HS-27A (cell line): ENCODE measurements around the gene NELL1.

Source experiments
- DNase-seq: peaks from one replicate; pipeline ENCODE4 v3.0.0-alpha.2; 2012; ENCODE audit warnings: low read depth, missing footprints

The NELL1 gene

DNA sequence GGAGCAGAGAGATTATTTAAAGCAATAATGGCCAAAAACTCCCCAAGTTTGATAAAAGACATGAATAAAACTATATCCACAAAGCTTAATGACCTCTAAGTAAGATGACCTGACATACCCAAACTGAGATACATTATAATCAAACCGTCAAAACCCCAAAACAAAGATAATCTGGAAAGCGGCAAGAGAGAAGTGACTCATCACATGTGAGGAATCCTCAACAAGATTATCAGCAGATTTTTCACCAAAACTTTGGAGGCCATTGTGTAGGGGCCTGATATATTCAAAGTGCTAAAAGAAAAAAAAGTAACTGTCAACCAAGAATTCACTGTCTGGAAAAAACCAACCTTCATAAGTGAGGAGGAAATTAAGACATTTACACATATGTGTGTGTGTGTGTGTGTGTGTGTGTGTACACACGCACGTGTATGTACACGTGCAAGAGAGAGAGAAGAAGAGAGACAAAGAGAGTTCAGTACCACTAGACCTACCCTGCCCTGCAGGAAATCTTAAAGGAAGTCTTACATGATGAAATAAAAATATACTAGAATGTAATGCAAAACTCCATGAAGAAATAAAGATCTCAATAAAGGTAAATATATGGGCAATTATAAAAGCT lies 752.4 kb downstream of the NELL1 start:
- no peak for DNase-seq

DNA sequence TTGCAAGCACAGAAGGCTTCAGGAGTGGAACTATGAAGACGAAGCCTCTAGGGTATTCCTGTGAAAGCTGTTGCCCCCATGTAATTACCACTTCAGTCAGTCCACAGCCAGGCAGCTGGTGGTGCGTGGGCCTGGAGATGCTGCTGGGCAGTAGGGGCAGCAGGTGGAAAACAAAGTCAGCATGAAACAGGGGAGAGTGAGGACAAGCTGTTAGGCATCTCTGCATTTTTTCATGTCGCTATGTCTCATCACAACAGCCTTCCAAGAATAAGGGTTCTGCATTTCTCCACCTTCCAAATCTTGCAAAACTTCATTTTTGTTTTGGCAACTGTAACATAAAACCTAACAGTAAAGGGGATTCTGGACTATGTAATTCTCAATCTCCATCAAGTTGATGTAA lies 757.5 kb downstream of the NELL1 start:
- DNase-seq: no peak

- DNase-seq: no peak
These were observed 758.3 kb downstream of the NELL1 start for GRCh38 chr11:21427726-21428125.

DNA sequence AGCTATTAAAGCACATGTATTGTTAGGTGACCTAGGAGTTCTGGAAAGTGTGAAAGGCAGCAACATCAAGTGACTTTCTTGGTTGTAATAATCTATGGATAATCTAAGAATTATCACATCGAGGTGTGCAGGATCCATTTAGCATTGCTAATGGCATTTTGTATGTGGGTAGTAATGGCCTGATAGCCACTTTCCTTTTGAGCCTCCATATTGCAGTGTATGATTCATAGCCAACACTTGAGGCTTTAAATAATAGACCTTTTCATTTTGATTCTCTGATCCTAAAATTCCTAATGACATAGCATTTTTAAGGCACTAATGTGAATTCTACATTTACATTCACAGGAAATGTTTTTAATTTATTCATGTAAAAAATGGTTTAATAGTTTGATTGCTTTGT lies 759.4 kb downstream of the NELL1 start:
- DNase-seq: no peak

GRCh38 chr11:21429401-21429800 lies 760.0 kb downstream of the NELL1 start:
- DNase-seq: no peak

GRCh38 chr11:21430537-21430936 lies 761.2 kb downstream of the NELL1 start:
- no peak for DNase-seq

DNA sequence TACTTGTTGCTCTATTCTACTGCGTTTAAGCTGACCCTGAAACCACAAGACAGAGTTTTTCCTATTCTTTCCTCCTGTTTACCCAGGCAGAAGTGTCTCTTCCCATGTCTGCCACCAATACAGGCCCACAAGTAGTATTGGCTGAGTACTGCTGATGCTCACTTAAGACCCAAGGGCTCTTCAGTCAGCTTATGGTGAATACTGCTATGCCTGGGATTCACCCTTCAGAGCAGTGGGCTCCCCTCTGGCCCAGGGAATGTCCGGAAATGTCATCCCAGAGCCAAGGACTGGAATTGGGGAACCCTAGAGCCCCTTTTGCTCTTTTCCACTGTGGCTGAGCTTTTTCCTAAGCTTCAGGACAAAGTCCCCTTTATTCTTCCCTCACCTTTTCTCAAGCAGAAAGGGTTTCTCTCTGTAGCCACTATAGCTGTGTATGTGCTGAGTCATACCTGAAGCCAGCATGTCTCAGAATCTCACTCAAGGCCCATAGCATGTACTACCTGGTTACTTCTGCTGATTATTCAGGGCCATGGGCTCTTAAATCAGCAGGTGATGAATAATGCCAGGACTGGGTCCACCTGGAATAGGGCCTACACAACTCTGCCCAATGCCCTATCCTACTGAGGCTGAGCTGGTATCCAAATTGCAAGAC lies 777.7 kb downstream of the NELL1 start:
- DNase-seq: no peak

DNA sequence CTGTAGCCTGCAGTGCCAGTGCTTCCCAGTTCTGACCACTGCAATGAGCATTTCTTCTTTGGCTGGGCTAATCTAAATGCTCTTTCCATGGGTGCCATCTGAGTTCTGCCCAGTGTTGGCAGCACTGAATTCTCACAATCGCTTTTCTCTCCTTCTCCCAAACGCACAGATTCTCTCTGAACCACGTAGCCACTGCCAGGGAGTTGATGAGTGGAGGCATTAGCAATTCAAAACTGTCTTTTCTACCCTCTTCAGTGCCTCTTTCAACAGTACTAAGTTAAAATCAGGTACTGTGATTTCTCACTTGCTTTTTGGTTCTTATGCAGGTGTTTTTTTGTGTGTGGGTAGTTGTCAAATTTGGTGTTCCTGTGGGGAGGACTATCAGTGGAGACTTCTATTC lies 778.5 kb downstream of the NELL1 start:
- no peak for DNase-seq

- DNase-seq: no peak
These were observed 786.8 kb downstream of the NELL1 start for GRCh38 chr11:21456186-21456585.

DNA sequence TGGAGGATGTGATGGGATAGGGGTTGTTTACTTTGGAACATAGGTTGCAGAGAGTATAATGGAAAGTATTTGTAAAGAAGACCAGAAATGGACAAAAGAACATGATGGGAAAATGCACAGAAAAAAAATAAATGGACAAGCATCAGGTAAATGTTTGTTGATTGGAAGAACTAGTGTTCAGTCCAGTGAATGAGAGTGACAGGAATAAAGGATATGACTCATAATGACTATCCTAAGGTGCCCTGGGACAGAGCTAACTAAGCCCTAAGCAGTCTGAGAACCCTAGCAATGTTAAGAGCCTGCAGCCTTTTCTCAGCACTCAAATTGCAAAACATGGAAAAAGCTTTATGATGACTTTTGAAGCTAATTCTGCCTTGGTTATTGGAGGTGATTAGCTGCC lies 790.7 kb downstream of the NELL1 start:
- no peak for DNase-seq

GRCh38 chr11:21461701-21462100 lies 792.3 kb downstream of the NELL1 start:
- DNase-seq: no peak

DNA sequence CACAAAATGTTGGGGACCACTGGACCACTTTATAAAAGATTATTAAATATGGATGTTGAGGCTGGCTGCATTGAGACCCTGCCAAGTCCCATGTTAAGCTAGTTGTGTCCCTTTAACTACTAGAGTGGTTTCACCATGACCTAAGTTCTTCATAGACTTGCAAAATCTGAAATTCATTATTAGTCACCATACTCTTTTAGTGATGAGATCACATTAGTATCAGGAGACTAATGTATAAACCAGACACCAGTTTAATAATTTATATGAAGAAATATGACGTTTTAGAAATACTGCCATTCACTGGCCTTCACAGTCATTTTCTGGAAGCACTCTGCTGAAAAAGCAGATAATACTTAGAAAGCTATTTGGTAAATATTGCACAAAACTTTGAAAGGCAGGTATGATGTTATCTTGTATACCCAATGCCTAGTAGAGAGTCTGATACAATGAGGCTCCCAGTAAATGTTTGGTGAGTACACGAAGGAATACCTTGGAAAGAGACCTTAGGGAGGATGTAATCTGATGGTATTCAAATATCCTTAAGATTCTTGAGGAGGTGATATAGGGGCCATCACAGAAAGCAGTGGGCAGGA lies 795.3 kb downstream of the NELL1 start:
- DNase-seq: no peak

GRCh38 chr11:21465203-21465602 lies 795.8 kb downstream of the NELL1 start:
- DNase-seq: no peak

- no peak for DNase-seq
These were observed 796.5 kb downstream of the NELL1 start for GRCh38 chr11:21465920-21466319.

DNA sequence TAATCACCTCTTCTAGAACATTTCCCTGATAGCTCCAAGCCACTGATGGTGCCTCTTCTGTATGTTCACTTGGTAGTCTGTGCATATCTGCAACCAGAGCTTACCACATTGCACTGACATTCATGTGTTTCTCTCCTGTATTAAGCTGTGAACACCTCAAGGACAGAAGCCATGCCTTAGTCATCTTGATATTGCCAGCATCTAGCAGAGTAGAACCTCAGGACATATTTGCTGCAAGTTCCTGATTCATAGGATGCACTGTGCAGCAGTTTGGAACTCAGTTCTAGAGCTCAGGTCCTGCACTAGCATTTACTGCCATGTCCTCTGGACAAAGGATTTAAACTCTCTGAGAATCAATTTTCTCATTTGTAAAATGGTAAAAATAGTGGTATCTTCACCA lies 801.1 kb downstream of the NELL1 start:
- DNase-seq: no peak

- no peak for DNase-seq
These were observed 802.9 kb downstream of the NELL1 start for GRCh38 chr11:21472261-21472660.

DNA sequence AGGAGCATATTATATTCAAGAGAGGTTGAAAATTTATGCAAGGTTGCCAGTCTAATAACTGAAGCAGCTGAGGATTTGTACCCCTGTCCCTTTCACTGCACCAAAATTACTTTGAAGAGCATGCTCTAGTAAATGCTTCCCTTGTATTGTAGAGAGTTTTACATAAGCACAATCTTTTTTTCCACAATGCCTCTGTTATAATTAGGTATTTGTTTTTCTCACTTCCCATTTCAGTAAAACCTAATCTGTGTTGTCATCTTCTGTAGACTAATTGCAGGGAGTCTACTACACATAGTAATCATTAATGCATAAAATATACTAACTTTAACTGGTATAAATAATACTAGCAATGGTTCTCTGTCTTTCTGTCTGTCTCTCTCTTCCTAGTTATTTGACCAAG lies 805.1 kb downstream of the NELL1 start:
- no peak for DNase-seq

GRCh38 chr11:21475276-21475675 lies 805.9 kb downstream of the NELL1 start:
- DNase-seq: no peak

DNA sequence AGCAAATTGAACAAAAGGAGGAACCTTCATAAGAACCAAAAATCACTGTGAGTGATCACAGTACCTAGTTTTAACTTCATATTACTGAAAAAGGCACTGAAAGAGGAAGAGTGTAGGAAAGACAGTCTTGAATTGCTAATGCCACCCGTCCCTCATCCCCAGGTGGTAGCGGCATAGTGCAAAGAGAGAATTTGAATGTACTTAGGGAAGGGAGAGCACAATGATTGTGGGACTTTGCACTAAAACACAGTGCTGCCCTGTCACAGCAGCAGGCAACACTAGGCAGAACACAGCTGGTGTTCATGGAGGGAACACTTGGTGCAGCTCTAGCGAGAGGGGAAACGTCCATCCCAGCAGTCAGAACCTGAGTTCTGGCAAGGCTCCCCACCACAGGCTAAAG lies 807.2 kb downstream of the NELL1 start:
- no peak for DNase-seq

- no peak for DNase-seq
These were observed 810.9 kb downstream of the NELL1 start for GRCh38 chr11:21480240-21480639.

DNA sequence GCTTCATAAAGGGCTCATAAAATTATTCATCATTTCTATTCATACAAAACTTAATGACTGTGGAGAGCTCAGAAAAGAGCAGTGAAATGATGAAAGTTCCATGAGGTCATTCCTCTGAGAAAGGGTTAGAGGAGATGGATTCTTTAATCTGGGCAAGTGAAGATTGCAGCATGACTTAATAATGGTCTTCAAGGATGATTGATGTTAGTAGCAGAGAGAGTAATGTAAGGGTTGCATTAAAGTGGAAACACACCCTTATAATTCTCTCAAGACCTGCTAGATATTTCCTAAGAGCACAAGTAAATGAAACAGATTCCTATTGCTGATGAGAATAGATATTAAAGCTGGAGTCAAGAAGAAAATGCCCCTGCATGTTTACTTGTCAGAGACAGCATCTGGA lies 811.9 kb downstream of the NELL1 start:
- no peak for DNase-seq

DNA sequence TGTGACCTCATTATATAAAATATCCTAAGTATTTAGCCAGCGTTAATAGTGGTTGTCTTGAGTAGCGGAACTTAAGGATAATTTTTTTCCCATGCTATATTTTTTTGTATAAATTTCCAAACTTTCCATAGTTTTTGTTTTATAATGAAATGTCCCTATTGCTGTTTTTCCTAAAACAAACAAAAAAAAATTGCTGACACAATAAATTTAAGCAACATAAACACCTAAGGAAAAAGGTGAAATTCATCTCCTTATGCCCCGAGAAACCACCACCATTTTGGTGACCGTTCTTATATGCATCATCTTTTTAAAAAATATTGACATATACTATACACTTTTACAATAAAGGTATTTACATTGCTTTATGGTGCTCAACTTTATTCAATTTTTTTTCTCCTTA lies 814.7 kb downstream of the NELL1 start:
- no peak for DNase-seq

DNA sequence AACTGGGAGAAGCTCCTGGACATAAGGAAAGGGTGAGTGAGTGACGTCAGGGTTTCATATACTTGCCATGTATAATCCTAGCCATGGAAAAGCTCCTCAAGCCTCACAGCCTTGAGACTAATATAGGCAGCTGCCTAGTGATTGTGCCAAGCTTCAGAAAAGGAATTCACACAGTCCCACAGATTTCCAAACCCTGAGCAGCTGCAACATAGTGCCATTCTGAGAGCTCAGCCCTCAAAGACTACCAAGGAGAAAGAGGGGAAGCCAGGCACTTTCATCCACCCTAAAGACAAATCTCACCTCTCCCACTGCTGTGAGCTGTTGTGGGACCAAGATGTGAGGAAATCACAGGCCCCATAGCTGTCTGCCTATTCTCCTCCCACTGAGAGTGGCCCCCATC lies 815.6 kb downstream of the NELL1 start:
- DNase-seq: no peak

DNA sequence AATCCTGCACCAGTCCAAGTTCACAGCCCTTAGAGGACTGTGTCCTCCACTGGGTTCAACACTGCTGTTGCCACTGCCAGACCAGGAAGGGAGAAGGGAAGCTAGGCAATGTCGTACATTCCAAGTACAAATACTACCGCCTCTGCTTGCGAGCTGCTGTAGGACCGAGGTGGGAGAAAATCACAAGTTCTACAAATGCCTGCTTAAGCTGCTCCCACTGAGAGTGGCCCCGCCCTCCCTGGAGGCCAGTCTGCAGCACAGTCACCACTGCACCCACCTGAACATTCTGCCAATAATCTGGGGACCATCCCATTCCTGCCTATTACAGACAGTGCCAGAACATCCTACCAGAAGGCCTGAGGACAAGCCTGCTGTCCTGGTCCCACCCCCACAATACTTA lies 816.0 kb downstream of the NELL1 start:
- no peak for DNase-seq
